Activated T-helper 1 cell treated with Interleukin-2 at 50 U/mL for 16 hours (primary cell): ENCODE measurements around the gene SRGAP3.

Experiments
- DNase-seq: peaks from one replicate; pipeline ENCODE4 v3.0.0-alpha.2; 2020; ENCODE audit warnings: low read depth

The SRGAP3 gene

GRCh38 chr3:9047452-9048346 lies 201.7 kb downstream of the SRGAP3 start:
- DNase-seq: no peak

GRCh38 chr3:9045371-9045770 lies 204.1 kb downstream of the SRGAP3 start:
- no peak for DNase-seq

- no peak for DNase-seq
Observed at GRCh38 chr3:9043063-9043462, 206.4 kb downstream of the SRGAP3 start.

GRCh38 chr3:9041626-9042025 lies 207.8 kb downstream of the SRGAP3 start:
- no peak for DNase-seq

DNA sequence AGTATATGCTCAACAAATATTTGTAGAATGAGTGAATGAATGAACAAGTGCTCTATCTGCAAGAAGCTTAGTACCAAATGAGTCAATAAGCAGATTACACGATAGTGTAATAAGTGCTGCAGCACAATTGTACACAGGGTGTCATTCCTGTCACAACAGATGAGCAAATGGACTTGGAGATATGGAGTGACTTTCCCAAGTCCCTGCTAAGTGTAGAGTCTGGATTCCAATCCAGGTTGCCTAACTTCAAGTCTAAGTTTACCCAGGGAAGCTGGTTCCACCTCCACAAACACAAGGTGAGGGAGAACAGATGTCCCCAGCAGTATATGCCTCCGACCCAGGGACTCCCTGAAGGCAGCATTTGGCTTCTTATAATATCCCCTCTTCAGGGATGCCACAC lies 208.4 kb downstream of the SRGAP3 start:
- DNase-seq: no peak

GRCh38 chr3:9037144-9037711 lies 212.2 kb downstream of the SRGAP3 start:
- DNase-seq: no peak

GRCh38 chr3:9036404-9037131 lies 212.9 kb downstream of the SRGAP3 start:
- no peak for DNase-seq

DNA sequence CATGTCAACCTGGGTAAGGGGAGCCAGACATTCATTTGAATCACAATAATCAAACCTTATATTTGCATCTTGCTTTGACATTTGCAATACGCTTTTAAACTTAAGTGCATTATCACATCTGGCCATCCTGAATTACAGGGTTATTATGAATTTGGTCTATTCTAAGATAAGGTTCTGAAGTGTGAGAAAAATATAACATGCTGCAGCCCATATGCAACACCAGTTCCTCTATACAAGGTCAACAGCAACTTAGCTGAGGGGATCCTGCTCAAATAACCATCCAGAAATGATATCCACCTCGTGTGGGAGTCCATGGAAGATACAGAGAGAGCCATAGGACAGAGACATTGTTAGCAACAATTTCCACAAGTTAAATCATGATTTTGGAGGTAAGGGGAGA lies 213.5 kb downstream of the SRGAP3 start:
- DNase-seq: no peak

GRCh38 chr3:9035473-9035872 lies 214.0 kb downstream of the SRGAP3 start:
- no peak for DNase-seq

- no peak for DNase-seq
Observed at GRCh38 chr3:9033867-9034266, 215.6 kb downstream of the SRGAP3 start.

DNA sequence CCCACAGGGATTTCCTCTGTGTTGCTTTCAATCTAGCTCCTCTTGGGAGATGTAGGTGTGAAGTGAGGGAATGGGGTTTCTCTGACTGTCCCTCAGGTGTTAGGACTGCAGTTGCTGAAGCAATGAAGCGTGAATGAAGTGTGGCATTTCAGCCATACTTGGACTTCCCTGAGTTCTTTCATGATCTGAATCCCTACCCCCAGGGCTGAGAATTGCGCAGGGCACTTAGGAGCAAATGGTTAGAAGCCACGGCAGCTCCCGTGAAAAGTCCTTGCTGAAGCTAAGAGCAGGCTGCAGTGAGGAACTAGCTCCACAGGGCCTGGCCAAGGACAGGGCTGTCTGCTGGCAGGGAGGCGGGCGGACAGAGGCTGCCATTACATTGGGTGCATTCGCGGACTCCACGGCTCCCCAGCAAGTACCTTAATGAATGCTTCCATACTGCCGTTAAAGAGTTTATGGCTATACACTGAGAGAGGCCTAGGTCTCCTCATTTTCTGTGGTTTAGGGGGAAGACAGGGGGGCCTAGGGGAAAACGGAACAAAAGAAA lies 217.1 kb downstream of the SRGAP3 start:
- no peak for DNase-seq

- DNase-seq: no peak
Observed at GRCh38 chr3:9030034-9030433, 219.4 kb downstream of the SRGAP3 start.

DNA sequence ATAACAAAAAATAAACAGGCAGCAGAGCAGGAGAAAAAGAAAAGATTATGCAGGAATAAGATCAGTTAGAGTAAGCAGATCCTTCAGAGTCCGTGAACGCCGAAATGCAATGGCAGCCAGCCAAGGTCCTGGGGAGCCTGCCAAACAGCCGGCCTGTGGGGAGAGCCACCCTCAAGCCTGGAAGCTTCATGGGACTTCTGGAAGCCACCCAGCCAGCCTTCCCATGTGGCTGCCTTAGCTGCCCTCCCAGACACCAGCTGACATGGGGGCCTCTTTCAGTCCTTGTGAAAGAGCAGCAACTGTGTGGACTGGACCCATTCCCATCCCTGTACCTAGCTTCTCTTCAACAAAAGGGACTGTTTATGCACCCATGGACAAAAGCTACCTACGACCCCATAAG lies 221.3 kb downstream of the SRGAP3 start:
- no peak for DNase-seq

GRCh38 chr3:9026320-9027045 lies 223.0 kb downstream of the SRGAP3 start:
- no peak for DNase-seq

GRCh38 chr3:9024341-9024740 lies 225.1 kb downstream of the SRGAP3 start:
- no peak for DNase-seq

DNA sequence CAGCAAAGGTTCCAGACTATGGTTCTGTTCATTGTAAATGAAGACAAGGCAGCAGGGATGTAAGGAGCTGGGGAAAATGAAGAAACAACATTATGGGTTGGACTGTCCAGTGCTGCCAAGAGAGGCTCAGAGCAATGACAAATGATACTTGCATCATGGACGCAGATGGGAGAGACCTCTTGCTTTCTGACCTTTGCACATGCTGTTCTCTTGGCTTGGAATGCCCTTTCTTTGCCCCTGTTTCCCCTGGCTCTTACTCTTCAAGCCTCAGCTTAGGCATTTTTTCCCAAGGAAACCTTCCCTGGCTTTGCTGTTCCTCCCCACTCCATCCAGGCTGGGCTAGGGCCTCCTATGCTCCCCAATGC lies 226.2 kb downstream of the SRGAP3 start:
- no peak for DNase-seq

DNA sequence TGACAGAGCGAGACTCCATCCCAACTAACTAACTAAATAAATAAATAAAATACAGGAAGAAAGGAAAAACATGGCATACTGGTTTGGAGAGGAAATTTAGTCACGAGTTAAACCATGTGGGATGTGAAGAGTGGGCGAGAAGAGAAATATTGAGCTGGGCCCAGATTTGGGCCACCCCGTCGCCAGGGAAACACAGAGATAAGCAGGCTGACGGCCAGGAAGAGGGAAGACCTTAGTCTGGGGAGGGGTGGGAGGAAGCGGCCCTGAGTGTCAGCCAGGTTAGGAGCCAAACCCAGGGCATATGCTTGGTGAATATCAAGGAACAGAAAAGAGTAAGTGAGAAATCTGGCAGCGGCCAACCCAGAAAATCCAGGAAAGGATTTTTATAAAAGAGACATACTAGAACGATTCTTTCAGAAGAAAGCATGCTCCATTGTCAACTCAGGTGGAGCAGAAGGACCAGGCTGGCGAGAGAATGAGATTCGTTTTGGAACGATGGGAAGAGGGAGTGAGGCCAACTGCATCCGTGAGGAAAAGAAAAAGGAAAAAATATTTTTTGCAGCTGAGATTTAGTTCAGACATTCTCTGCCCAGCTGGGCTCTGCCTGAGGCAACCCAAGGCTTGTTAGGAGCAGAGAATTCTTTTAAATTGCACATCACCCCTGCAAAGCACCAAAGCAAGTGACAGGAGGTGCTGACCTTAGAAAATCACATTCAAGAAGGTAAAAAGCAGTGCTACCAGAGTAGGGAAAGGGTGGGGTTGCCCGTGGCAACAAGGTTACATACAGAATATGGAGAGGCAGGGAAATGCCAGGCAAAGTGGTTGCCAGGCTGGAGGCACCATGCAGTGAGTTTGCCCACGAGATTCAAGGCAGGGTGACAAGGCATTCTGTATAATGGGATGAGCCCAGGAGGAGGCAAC lies 226.9 kb downstream of the SRGAP3 start:
- DNase-seq: no peak

DNA sequence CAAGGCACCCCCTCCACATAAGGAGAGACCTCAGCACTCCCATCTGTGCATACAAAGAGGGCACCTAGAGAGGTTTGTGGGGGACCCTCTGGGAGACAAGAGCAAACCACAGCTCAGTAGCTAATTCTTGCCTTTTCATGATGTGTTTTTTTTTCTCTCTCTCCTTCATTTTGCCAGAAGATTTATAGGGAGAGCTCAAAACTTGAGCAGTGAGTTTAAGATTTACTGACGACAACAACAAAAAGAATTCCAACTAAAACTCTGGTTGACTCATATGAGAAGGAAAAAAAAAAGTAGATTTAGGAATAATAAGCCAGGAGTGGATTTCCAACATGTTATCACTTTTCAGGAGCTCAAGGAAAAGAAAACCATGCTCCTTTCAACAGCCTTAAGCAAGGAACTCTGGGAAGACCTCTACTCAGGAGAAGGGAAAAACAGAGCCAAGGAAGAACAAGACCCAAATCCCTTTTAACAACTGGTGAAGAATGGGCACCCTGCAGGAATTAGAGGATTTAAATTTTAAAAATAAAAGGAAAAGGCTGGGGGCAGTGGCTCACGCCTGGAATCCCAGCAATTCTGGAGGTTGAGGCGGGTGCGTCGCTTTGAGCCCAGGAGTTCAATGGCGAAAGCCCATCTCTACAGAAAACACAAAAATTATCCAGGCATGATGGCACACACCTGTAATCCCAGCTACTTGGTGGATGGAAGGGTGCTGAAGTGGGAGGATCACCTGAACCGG lies 228.0 kb downstream of the SRGAP3 start:
- DNase-seq: no peak

- no peak for DNase-seq
Observed at GRCh38 chr3:9020426-9020825, 229.0 kb downstream of the SRGAP3 start.

- DNase-seq: no peak
Observed at GRCh38 chr3:9019259-9019961, 230.0 kb downstream of the SRGAP3 start.
